ENCODE results near the gene DPF3. TPM values are rescaled to one million over a fixed set of nuclear protein-coding genes. Genes with fewer than 3 reads are reported as not detected.

DPF3 gene
- total RNA-seq, 6 experiments from 2014 or later, result 4.1 to 6.6 (median 5.4) TPM

GRCh38 chr14:72739446-72740405, 154.2 kb downstream of the DPF3 start:
- no peaks in the 10 kb centered on the region for H3K27me3 Mint-ChIP-seq (ENCODE audit: insufficient read depth)
- H3K4me1 Mint-ChIP-seq (ENCODE audit: low read depth), result peaks cover 52% of the 10 kb centered on the region
- H3K36me3 Mint-ChIP-seq (ENCODE audit: low read depth), result peaks cover 11% of the 10 kb centered on the region
- no peak for TF ChIP-seq CTCF (IDR thresholded peaks at IDR 0.05)
- H3K27ac Mint-ChIP-seq, result no peak overlapping the region
- H3K4me3 Mint-ChIP-seq, result no peak overlapping the region
- DNase-seq, result no peak
- no peaks in the 10 kb centered on the region for H3K9me3 Mint-ChIP-seq

- peak overlapping the region; percentile 51 for H3K4me3 Mint-ChIP-seq
- H3K36me3 Mint-ChIP-seq (ENCODE audit: low read depth), result peaks cover 11% of the 10 kb centered on the region
- DNase-seq, result peak; percentile 27
- peak overlapping the region; percentile 41; the same call in 1 of the 2 replicates for H3K27ac Mint-ChIP-seq
- TF ChIP-seq CTCF (IDR thresholded peaks at IDR 0.05), result no peak
- peaks cover 39% of the 10 kb centered on the region for H3K4me1 Mint-ChIP-seq (ENCODE audit: low read depth)
- H3K27me3 Mint-ChIP-seq (ENCODE audit: insufficient read depth), result peaks cover under 1% of the 10 kb centered on the region; the same call in 1 of the 2 replicates
- H3K9me3 Mint-ChIP-seq, result no peaks in the 10 kb centered on the region
Observed at GRCh38 chr14:72738161-72738611, 155.7 kb downstream of the DPF3 start.

- no peak for TF ChIP-seq CTCF (IDR thresholded peaks at IDR 0.05)
- Mint-ChIP-seq H3K4me3 (peak overlapping the region; percentile 51), H3K4me1 (ENCODE audit: low read depth) (peaks cover 39% of the 10 kb centered on the region), H3K27me3 (ENCODE audit: insufficient read depth) (peaks cover 3% of the 10 kb centered on the region; the same call in 1 of the 2 replicates), H3K36me3 (ENCODE audit: low read depth) (peaks cover 11% of the 10 kb centered on the region), H3K27ac (peak overlapping the region; percentile 41; the same call in 1 of the 2 replicates), H3K9me3 (no peaks in the 10 kb centered on the region)
- DNase-seq, result peak; percentile 18
Observed at GRCh38 chr14:72737560-72737943, 156.3 kb downstream of the DPF3 start.

GRCh38 chr14:72736786-72737559, 156.9 kb downstream of the DPF3 start:
- H3K27ac Mint-ChIP-seq, result peak overlapping the region; percentile 69
- H3K4me1 Mint-ChIP-seq (ENCODE audit: low read depth), result peaks cover 39% of the 10 kb centered on the region
- DNase-seq, result no peak
- peaks cover 3% of the 10 kb centered on the region; the same call in 1 of the 2 replicates for H3K27me3 Mint-ChIP-seq (ENCODE audit: insufficient read depth)
- TF ChIP-seq CTCF (IDR thresholded peaks at IDR 0.05), result peak; percentile 31; the same call in 1 of the 2 replicates
- peak overlapping the region; percentile 57 for H3K4me3 Mint-ChIP-seq
- no peaks in the 10 kb centered on the region for H3K9me3 Mint-ChIP-seq
- H3K36me3 Mint-ChIP-seq (ENCODE audit: low read depth), result peaks cover 11% of the 10 kb centered on the region

GRCh38 chr14:72736308-72736707, 157.6 kb downstream of the DPF3 start:
- H3K4me3 Mint-ChIP-seq, result peak overlapping the region; percentile 57

More at GRCh38 chr14:72736308-72736707, 157.6 kb downstream of the DPF3 start:
- H3K36me3 Mint-ChIP-seq (ENCODE audit: low read depth), result peaks cover 11% of the 10 kb centered on the region
- peaks cover 3% of the 10 kb centered on the region; the same call in 1 of the 2 replicates for H3K27me3 Mint-ChIP-seq (ENCODE audit: insufficient read depth)
- peak; percentile 63 for TF ChIP-seq CTCF (IDR thresholded peaks at IDR 0.05)
- H3K27ac Mint-ChIP-seq, result peak overlapping the region; percentile 69
- no peaks in the 10 kb centered on the region for H3K9me3 Mint-ChIP-seq
- DNase-seq, result peak; percentile 80
- peaks cover 39% of the 10 kb centered on the region for H3K4me1 Mint-ChIP-seq (ENCODE audit: low read depth)
